Suprapubic skin (tissue), 4 donors: Measurements from ENCODE around the gene LENEP. TPM values are rescaled to one million over a fixed set of nuclear protein-coding genes. Genes with fewer than 3 reads are reported as not detected.

Experiments
- DNase-seq, 2 donors: peaks; one replicate each; pipeline ENCODE4 v3.0.0-alpha.2; 2019; ENCODE audit warnings: low spot score in 2 of 2
- H3K27ac ChIP-seq: fragments of 200-600 bp; sonication (generic); one replicate; pipeline ENCODE4 v1.5.1; 2019
- H3K27me3 ChIP-seq: fragments of 200-600 bp; sonication (generic); one replicate; pipeline ENCODE4 v1.5.1; 2019
- H3K36me3 ChIP-seq: fragments of 200-600 bp; sonication (generic); one replicate; pipeline ENCODE4 v1.5.1; 2019
- H3K4me1 ChIP-seq: fragments of 200-600 bp; sonication (generic); one replicate; pipeline ENCODE4 v1.5.1; 2019
- H3K4me3 ChIP-seq: fragments of 200-600 bp; sonication (generic); one replicate; pipeline ENCODE4 v1.5.1; 2019; ENCODE audit warnings: mild to moderate bottlenecking
- H3K9me3 ChIP-seq: fragments of 200-600 bp; sonication (generic); one replicate; pipeline ENCODE4 v1.5.1; 2019
- CTCF ChIP-seq, 2 donors: fragments of 200-600 bp in 1 of 2; fragments of 450-650 bp in 1 of 2; sonication (generic) in 1 of 2; IDR thresholded peaks; one replicate each; pipeline ENCODE4 v1.5.1; 2016 to 2019; ENCODE audit warnings: antibody characterized with exemption in 2 of 2, mild to moderate bottlenecking in 1 of 2, moderate library complexity in 1 of 2
- EP300 ChIP-seq: sonication (generic); formaldehyde crosslinking; IDR thresholded peaks from one replicate; pipeline ENCODE4 v1.6.1; 2017; ENCODE audit warnings: antibody characterized with exemption
- POLR2A ChIP-seq, 2 donors: fragments of 450-650 bp; IDR thresholded peaks; one replicate each; pipeline ENCODE4 v1.6.1; 2017; ENCODE audit warnings: antibody characterized with exemption in 2 of 2, mild to moderate bottlenecking in 2 of 2, moderate library complexity in 2 of 2
- POLR2AphosphoS5 ChIP-seq, 3 donors: sonication (generic); formaldehyde crosslinking; IDR thresholded peaks; one replicate each; pipeline ENCODE4 v1.6.1; 2017; ENCODE audit warnings: antibody characterized with exemption in 3 of 3
- WGBS: methylation state at CpG from one replicate; pipeline ENCODE4 v1.1.5; 2018; 5-methylcytosine and 5-hydroxymethylcytosine counted together
- total RNA-seq, 4 donors: library from RNA; depleted of rRNA; stranded (reverse); fragments of >200 nt; gene quantifications; one replicate each; pipeline ENCODE4 v1.1.0, GENCODE V29; 2016

The LENEP gene
- total RNA-seq, 4 donors from 2014 or later = 3.0 TPM; not detected in 3

GRCh38 chr1:154988058-154988954 is 5.1 kb upstream of the LENEP start:
- no peaks in the 10 kb centered on the region for H3K9me3 ChIP-seq
- peaks cover 22% of the 10 kb centered on the region for H3K4me1 ChIP-seq
- WGBS = 87% methylated on average over 14 of the region's 17 CpGs
- H3K27me3 ChIP-seq = no peaks in the 10 kb centered on the region
- H3K36me3 ChIP-seq = peaks cover 56% of the 10 kb centered on the region
- DNase-seq = no peak
- no peak overlapping the region for H3K4me3 ChIP-seq
- H3K27ac ChIP-seq = no peak overlapping the region
- no peak for TF ChIP-seq EP300

GRCh38 chr1:154989195-154989860 is 4.1 kb upstream of the LENEP start:
- peaks cover 13% of the 10 kb centered on the region for H3K4me1 ChIP-seq
- H3K4me3 ChIP-seq = no peak overlapping the region
- H3K9me3 ChIP-seq = no peaks in the 10 kb centered on the region
- H3K27ac ChIP-seq = no peak overlapping the region
- H3K27me3 ChIP-seq = no peaks in the 10 kb centered on the region
- H3K36me3 ChIP-seq = peaks cover 56% of the 10 kb centered on the region
- no peak for DNase-seq
- 85% methylated on average over 3 of the region's 3 CpGs for whole genome bisulfite sequencing
- TF ChIP-seq EP300 (no peak), POLR2A (IDR thresholded peaks at IDR 0.05) (no peak), POLR2AphosphoS5 (IDR thresholded peaks at IDR 0.05) (no peak), CTCF (IDR thresholded peaks at IDR 0.05) (no peak)

GRCh38 chr1:154990276-154990675 is 3.1 kb upstream of the LENEP start:
- no peak for DNase-seq
- WGBS = 91% methylated on average over 4 of the region's 8 CpGs
- H3K36me3 ChIP-seq = peaks cover 56% of the 10 kb centered on the region
- H3K4me1 ChIP-seq = peaks cover 4% of the 10 kb centered on the region
- H3K27me3 ChIP-seq = no peaks in the 10 kb centered on the region
- no peaks in the 10 kb centered on the region for H3K9me3 ChIP-seq
- no peak overlapping the region for H3K27ac ChIP-seq
- no peak overlapping the region for H3K4me3 ChIP-seq
- TF ChIP-seq EP300 (no peak), CTCF (IDR thresholded peaks at IDR 0.05) (no peak), POLR2A (IDR thresholded peaks at IDR 0.05) (no peak), POLR2AphosphoS5 (IDR thresholded peaks at IDR 0.05) (no peak)

- H3K4me1 ChIP-seq = peaks cover 9% of the 10 kb centered on the region
Observed at GRCh38 chr1:154992721-154993571, 440 bp upstream of the LENEP start.

More at GRCh38 chr1:154992721-154993571, 440 bp upstream of the LENEP start:
- peak in 1 of 2 donors; percentile 18 for DNase-seq
- H3K9me3 ChIP-seq = no peaks in the 10 kb centered on the region
- no peaks in the 10 kb centered on the region for H3K27me3 ChIP-seq
- H3K36me3 ChIP-seq = peaks cover 44% of the 10 kb centered on the region
- WGBS = 86% methylated on average over 14 of the region's 14 CpGs
- H3K27ac ChIP-seq = no peak overlapping the region
- H3K4me3 ChIP-seq = no peak overlapping the region
- no peak for TF ChIP-seq EP300
- no peak for TF ChIP-seq CTCF (IDR thresholded peaks at IDR 0.05)
- no peak for TF ChIP-seq POLR2A (IDR thresholded peaks at IDR 0.05)
- TF ChIP-seq POLR2AphosphoS5 (IDR thresholded peaks at IDR 0.05) = no peak
